Right lobe of liver (tissue), 6 donors: ENCODE data around the gene DGKE. TPM values are rescaled to one million over a fixed set of nuclear protein-coding genes. Genes with fewer than 3 reads are reported as not detected.
A peak's percentile ranks its signal among the peaks of the same experiment; 100 is the strongest.

Experiments
- ATAC-seq, 4 donors: fragments of 200-7000 bp; cut with Tn5 transposase; one replicate each; pipeline ENCODE4 v1.9.1; 2020; ENCODE audit warnings: mild to moderate bottlenecking in 4 of 4, moderate library complexity in 4 of 4
- DNase-seq, 3 donors: peaks; one replicate each; pipeline ENCODE4 v3.0.0-alpha.2; 2020
- H3K27ac ChIP-seq, 3 donors: fragments of 200-600 bp; one replicate each; pipeline ENCODE4 v1.8.0; 2022
- H3K27me3 ChIP-seq, 2 donors: fragments of 200-600 bp; one replicate each; pipeline ENCODE4 v1.8.0; 2022
- H3K36me3 ChIP-seq, 4 donors: fragments of 200-600 bp; sonication (generic) in 1 of 4; one replicate each; pipeline versions ENCODE4 v1.5.1 to v1.8.0; 2017 to 2022; ENCODE audit warnings: control low read depth in 1 of 4
- H3K4me1 ChIP-seq, 4 donors: fragments of 200-600 bp; sonication (generic) in 1 of 4; one replicate each; pipeline versions ENCODE4 v1.5.1 to v1.8.0; 2017 to 2022; ENCODE audit warnings: control low read depth in 1 of 4
- H3K4me3 ChIP-seq, 3 donors: fragments of 200-600 bp; one replicate each; pipeline ENCODE4 v1.8.0; 2022
- H3K9me3 ChIP-seq, 4 donors: fragments of 200-600 bp; sonication (generic) in 1 of 4; one replicate each; pipeline versions ENCODE4 v1.5.1 to v1.8.0; 2017 to 2022; ENCODE audit warnings: control low read depth in 1 of 4
- POLR2A ChIP-seq: fragments of 450-650 bp; IDR thresholded peaks from one replicate; pipeline ENCODE4 v1.6.1; 2017; ENCODE audit warnings: antibody characterized with exemption, mild to moderate bottlenecking
- WGBS: methylation state at CpG from one replicate; pipeline ENCODE4 v1.1.6; 2018; ENCODE audit warnings: low coverage, low lambda C conversion rate; ENCODE audit not compliant: insufficient coverage; ENCODE audit errors: missing lambda C conversion rate; 5-methylcytosine and 5-hydroxymethylcytosine counted together
- intact Hi-C, 2 donors: fragments of 100-400 bp; cut with DNase I; formaldehyde crosslinking; loops; one replicate each; pipeline versions ENCODE4 v1.11.2 to v1.14.1; 2022
- total RNA-seq, 6 experiments: library from RNA; depleted of rRNA in 2 of 6; stranded (reverse); fragments of >200 nt in 2 of 6; fragmentation: NEBNext Ultra II Directional in 3 of 6; extraction: Animal tissue kit (Norgen Biotek cat#: 25700) in 3 of 6; gene quantifications; one replicate each; pipeline versions ENCODE4 v1.1.0 to v1.2.4, GENCODE V29; 2016 to 2023
- TF ChIP-seq, protein P1 (sequence below), 4 donors: fragments of 200-600 bp in 3 of 4; fragments of 450-650 bp in 1 of 4; IDR thresholded peaks; one replicate each; pipeline versions ENCODE4 v1.5.1 to v1.8.0; 2016 to 2022; ENCODE audit warnings: antibody characterized with exemption in 4 of 4, mild to moderate bottlenecking in 2 of 4
- donor health status: DM: no; HTN: yes; CAD: no.
- donor health status: DM: no; HTN: no; CAD: no.
- donor health status: DM: no; HTN: no; CAD: no.
- donor health status: DM: no; HTN: yes; CAD: no.
- donor health status: DM: no; HTN: yes; CAD: no.

The DGKE gene
- total RNA-seq, 6 experiments from 2014 or later, result 2.2 to 10.4 (median 3.4) TPM

DNA sequence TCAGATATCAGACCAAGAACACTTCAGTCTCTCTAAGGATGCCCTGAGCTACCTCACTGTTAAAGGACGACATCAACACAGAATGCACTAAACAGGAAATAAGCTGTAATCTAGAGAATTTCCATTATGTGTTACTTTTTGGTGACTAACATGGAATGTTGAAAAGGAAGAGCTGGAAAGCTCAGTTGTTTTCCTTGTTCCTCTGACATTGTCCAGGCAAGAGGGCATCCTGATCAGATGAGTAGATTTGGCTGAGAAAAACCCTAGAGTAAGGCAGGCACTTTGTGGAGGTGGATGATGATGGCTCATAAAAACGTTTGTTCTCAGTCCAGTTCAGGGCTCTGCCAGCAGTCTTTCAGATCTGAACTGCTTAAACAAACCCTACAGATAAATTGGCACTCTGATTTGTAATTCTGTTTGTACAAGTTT, 34.0 kb downstream of the DGKE start:
- ATAC-seq, result peak; percentile 88 to 94 (median 92)
- 0% methylated on average over 2 of the region's 2 CpGs for WGBS
- H3K36me3 ChIP-seq, result peaks cover 0 to under 1% (median 0%) of the 10 kb centered on the region in 4 donors

DNA sequence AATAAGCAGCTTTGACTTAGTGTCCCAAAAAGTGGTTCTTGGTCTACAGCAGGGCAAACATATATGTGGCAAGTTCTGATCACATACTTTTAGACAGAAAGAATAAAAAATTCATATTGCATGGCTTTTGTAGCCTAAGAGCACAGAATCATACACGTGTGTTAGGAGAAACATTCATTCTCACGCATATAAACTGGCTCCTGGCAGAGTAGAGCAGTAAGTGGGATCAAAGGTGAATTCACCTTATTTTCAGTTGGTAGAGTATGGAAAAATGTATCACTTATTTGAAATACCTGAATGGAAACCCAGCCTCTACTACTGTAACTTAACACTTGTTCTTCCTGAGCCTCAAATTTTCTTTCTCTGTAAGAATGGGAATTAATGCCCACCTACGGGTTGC, 34.8 kb downstream of the DGKE start:
- ATAC-seq, result no peak
- no peak for DNase-seq
- WGBS, result 88% methylated on average over 3 of the region's 3 CpGs

More for the DNA sequence above, 34.0 kb downstream of the DGKE start:
- Histone ChIP-seq H3K27ac (peak overlapping the region in 1 of 3 donors; percentile 8), H3K4me3 (no peak overlapping the region), H3K27me3 (no peaks in the 10 kb centered on the region), H3K9me3 (no peaks in the 10 kb centered on the region), H3K4me1 (peaks cover 0 to 10% (median 4%) of the 10 kb centered on the region in 4 donors)
- peak in 1 of 3 donors; percentile 61 for DNase-seq
- intact Hi-C loops, result no loop called here
- TF ChIP-seq, protein P1, sequence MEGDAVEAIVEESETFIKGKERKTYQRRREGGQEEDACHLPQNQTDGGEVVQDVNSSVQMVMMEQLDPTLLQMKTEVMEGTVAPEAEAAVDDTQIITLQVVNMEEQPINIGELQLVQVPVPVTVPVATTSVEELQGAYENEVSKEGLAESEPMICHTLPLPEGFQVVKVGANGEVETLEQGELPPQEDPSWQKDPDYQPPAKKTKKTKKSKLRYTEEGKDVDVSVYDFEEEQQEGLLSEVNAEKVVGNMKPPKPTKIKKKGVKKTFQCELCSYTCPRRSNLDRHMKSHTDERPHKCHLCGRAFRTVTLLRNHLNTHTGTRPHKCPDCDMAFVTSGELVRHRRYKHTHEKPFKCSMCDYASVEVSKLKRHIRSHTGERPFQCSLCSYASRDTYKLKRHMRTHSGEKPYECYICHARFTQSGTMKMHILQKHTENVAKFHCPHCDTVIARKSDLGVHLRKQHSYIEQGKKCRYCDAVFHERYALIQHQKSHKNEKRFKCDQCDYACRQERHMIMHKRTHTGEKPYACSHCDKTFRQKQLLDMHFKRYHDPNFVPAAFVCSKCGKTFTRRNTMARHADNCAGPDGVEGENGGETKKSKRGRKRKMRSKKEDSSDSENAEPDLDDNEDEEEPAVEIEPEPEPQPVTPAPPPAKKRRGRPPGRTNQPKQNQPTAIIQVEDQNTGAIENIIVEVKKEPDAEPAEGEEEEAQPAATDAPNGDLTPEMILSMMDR (IDR thresholded peaks at IDR 0.05), result no peak
- no peak for TF ChIP-seq POLR2A

DNA sequence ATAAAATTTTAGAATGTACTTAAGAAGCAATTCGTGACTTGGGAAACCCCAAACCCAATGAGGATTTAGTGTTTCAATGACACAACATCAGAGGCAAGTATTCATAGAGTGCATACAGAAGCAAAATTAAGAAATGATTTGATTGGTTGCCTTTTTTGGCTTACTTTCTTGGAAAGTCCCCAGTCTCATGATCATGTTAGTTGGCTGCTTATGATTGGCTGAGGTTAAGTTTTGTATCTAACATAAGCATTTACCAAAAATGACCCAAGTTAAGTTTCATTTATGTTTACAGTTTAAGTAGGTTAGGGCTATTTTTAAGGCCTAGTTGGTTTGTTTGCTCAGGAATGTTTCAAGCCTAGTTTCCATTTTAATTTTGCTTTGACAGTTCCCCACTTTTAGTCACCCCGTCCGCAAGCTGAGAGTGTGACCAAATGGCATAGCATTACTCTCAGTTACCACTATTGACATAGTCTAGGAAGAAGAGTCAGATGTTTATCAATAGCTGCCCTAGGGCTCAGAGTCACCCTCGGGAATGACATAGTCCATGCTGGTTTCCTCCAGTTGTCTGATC, 36.2 kb downstream of the DGKE start:
- intact Hi-C loops, result no loop called here
- WGBS, result 82% methylated on average over 4 of the region's 4 CpGs
- Histone ChIP-seq H3K9me3 (no peaks in the 10 kb centered on the region), H3K36me3 (no peaks in the 10 kb centered on the region), H3K27me3 (no peaks in the 10 kb centered on the region), H3K4me1 (peaks cover 0 to 10% (median 4%) of the 10 kb centered on the region in 4 donors), H3K4me3 (no peak overlapping the region), H3K27ac (no peak overlapping the region)
- ATAC-seq, result no peak
- no peak for DNase-seq
- no peak for TF ChIP-seq POLR2A
- TF ChIP-seq, protein P1 (IDR thresholded peaks at IDR 0.05), result no peak

More for the DNA sequence above, 34.8 kb downstream of the DGKE start:
- TF ChIP-seq POLR2A, result no peak
- TF ChIP-seq, protein P1 (IDR thresholded peaks at IDR 0.05), result no peak
- intact Hi-C loops, result no loop called here
- Histone ChIP-seq H3K9me3 (no peaks in the 10 kb centered on the region), H3K27me3 (no peaks in the 10 kb centered on the region), H3K4me3 (no peak overlapping the region), H3K27ac (no peak overlapping the region), H3K4me1 (peaks cover 0 to 10% (median 4%) of the 10 kb centered on the region in 4 donors), H3K36me3 (no peaks in the 10 kb centered on the region)

DNA sequence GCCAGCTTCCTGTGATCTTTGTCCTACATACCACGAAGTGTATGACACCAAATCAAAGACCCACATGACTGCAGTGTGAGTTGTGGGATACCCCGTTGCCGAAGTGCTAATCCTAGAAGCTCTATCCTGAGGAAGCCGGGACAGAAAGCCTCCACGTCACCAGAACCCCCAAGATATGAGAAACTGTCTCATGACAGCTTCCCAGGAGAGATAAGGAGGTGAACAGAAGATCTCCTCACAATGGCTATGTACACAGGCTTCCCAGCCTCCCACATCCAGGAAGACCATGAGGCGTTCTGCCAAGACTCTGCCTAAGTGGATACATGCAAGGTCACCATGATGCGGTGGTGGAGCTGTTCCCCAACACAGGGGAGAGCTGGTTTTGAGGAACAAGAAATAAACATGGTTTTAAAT, 42.8 kb downstream of the DGKE start:
- ATAC-seq (peak; percentile 48 to 85 (median 72)), DNase-seq (peak in 1 of 3 donors; percentile 44)
- Histone ChIP-seq H3K36me3 (no peaks in the 10 kb centered on the region), H3K4me1 (peaks cover 0 to 6% (median 0%) of the 10 kb centered on the region in 4 donors), H3K27me3 (no peaks in the 10 kb centered on the region), H3K9me3 (no peaks in the 10 kb centered on the region), H3K27ac (no peak overlapping the region), H3K4me3 (no peak overlapping the region)
- WGBS, result 39% methylated on average over 7 of the region's 7 CpGs
- intact Hi-C loops, result no loop called here
- TF ChIP-seq POLR2A, result no peak
- TF ChIP-seq, protein P1 (IDR thresholded peaks at IDR 0.05), result no peak
